ENCODE data around the gene MLPH.
A peak's percentile ranks its signal among the peaks of the same experiment; 100 is the strongest.

GRCh38 chr2:237601453-237602116 is 114.5 kb downstream of the MLPH start:
- TF ChIP-seq CTCF (CRISPR knock-in tag; IDR thresholded peaks at IDR 0.05) (peak; percentile 67), ZNF687 (CRISPR knock-in tag; IDR thresholded peaks at IDR 0.05) (peak; percentile 98), HES4 (CRISPR knock-in tag; IDR thresholded peaks at IDR 0.05; ENCODE audit: borderline replicate concordance) (no peak), EZH2 (conservative IDR thresholded peaks at IDR 0.05; ENCODE audit: low read depth, low read length) (no peak), ZGPAT (CRISPR knock-in tag; IDR thresholded peaks at IDR 0.05) (peak; percentile 79), STAG1 (CRISPR knock-in tag; IDR thresholded peaks at IDR 0.05) (peak; percentile 18; the same call in 1 of the 2 replicates), RELA (CRISPR knock-in tag; IDR thresholded peaks at IDR 0.05) (no peak), MTERF4 (CRISPR knock-in tag; IDR thresholded peaks at IDR 0.05) (peak; percentile 78; the same call in 1 of the 2 replicates), ZNF552 (CRISPR knock-in tag; IDR thresholded peaks at IDR 0.05; ENCODE audit: borderline replicate concordance) (no peak), CHD2 (IDR thresholded peaks at IDR 0.05; ENCODE audit: low read depth, low read length) (no peak), EP300 (IDR thresholded peaks at IDR 0.05; ENCODE audit: low read depth in 2 of 2, low read length in 2 of 2) (peak in 1 of 2 experiments; percentile 60; a peak in 1 of 4 replicates), EP300 (CRISPR knock-in tag; IDR thresholded peaks at IDR 0.05; ENCODE audit: borderline replicate concordance) (peak; percentile 51; the same call in 1 of the 2 replicates), XRCC5 (optimal IDR thresholded peaks at IDR 0.05; ENCODE audit: low read length) (peak; percentile 72)
